ENCODE measurements around the gene AGAP1. TPM values are rescaled to one million over a fixed set of nuclear protein-coding genes. Genes with fewer than 3 reads are reported as not detected.

The AGAP1 gene
- total and polyA plus RNA-seq, 2 donors: 1.7 to 3.0 TPM

DNA sequence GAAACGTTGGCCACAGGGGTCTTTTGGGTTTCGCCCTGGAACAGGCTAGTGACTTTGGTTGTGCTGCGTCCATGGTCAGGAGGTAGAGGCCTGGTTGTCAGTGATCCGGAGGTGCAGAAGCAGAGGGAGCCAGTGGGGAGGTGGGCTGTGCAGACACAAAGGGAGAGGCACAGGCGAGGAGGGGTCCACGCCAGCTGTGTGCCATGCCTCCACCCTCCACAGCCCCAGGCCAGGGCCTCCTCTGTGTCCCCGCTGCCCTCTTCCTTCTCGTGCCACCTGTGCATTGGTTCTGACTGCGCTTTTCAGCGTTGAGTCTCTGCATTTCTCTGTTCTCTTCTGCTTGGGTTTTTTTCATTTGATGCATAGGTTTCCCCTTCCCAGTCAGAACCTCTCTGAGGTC, 553.3 kb downstream of the AGAP1 start:
- H3K4me3 ChIP-seq (ENCODE audit: low read length in 2 of 2): no peak overlapping the region
- no peak for DNase-seq (ENCODE audit: low read depth in 6 of 9, low spot score in 9 of 9)
- no peaks in the 10 kb centered on the region for H3K36me3 ChIP-seq (ENCODE audit: control insufficient read depth in 2 of 2, insufficient read depth in 2 of 2, low read length in 1 of 2)
- peaks cover 0 to 8% of the 10 kb centered on the region in 2 donors for H3K27me3 ChIP-seq (ENCODE audit: control insufficient read depth in 2 of 2, insufficient read depth in 1 of 2, low read length in 1 of 2)
- 96% methylated on average over 10 of the region's 10 CpGs for WGBS
- H3K4me1 ChIP-seq (ENCODE audit: control insufficient read depth in 2 of 2, insufficient read depth in 2 of 2, low read length in 2 of 2): no peaks in the 10 kb centered on the region
- H3K27ac ChIP-seq (ENCODE audit: low read depth in 1 of 2, low read length in 1 of 2): no peak overlapping the region
- no peaks in the 10 kb centered on the region for H3K9me3 ChIP-seq (ENCODE audit: control insufficient read depth in 2 of 2, insufficient read depth in 1 of 2, low read length in 1 of 2)

DNA sequence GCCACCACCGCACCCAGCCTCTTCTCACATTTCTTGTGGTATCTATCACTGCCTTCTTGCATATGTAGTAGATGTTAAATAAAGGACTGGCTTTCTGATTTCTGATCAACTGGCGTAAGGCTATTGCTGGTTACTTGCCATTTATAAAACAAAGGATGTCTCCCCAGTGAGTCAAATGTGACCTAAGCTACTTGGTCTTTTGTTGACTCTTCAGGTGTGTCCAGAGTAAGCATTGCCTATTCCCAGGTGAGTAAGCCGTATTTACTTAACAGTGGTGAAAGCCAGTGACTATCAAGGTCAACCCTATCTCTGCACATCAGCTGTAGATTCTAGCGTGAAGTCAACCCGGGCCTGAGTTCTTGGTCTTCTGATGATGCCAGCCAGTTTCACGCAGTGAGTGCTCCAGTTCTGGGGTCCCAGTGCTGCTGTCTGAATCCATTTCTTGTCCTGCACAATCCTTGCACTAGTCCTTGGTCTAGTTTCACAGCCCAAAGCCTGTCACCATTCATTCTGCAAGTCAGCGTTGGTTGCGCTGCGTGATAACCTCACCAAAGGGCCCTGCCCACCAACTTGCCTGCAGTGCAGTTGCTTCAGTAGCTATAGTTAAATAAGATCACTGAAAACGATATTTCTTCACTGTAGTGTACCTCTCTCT, 554.2 kb downstream of the AGAP1 start:
- H3K27ac ChIP-seq (ENCODE audit: low read depth in 1 of 2, low read length in 1 of 2): no peak overlapping the region
- no peaks in the 10 kb centered on the region for H3K9me3 ChIP-seq (ENCODE audit: control insufficient read depth in 2 of 2, insufficient read depth in 1 of 2, low read length in 1 of 2)
- WGBS: 96% methylated on average over 10 of the region's 10 CpGs
- no peak overlapping the region for H3K4me3 ChIP-seq (ENCODE audit: low read length in 2 of 2)
- DNase-seq (ENCODE audit: low read depth in 6 of 9, low spot score in 9 of 9): no peak
- no peaks in the 10 kb centered on the region for H3K36me3 ChIP-seq (ENCODE audit: control insufficient read depth in 2 of 2, insufficient read depth in 2 of 2, low read length in 1 of 2)
- H3K27me3 ChIP-seq (ENCODE audit: control insufficient read depth in 2 of 2, insufficient read depth in 1 of 2, low read length in 1 of 2): peaks cover 4 to 13% of the 10 kb centered on the region in 2 donors
- H3K4me1 ChIP-seq (ENCODE audit: control insufficient read depth in 2 of 2, insufficient read depth in 2 of 2, low read length in 2 of 2): no peaks in the 10 kb centered on the region

DNA sequence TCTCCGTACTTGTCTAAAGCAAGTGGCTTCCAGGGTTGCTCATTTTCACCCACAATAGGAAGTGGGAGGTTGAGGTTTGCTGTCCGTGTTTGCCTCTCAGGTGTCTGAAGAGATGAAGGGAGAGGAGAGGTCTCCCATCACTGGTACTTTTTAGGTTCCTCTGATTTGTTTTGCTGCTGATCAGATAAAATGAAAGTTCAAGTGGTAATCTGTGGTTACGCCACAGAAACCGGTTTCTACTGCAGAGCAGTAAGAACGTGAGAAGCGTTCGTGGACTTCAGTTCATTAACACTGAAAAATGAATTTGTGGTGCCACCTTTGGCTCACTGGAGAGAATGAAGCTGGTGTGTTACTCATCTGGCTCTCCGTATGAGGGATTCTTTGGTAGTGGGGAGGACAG, 556.1 kb downstream of the AGAP1 start:
- H3K9me3 ChIP-seq (ENCODE audit: control insufficient read depth in 2 of 2, insufficient read depth in 1 of 2, low read length in 1 of 2): no peaks in the 10 kb centered on the region
- H3K4me1 ChIP-seq (ENCODE audit: control insufficient read depth in 2 of 2, insufficient read depth in 2 of 2, low read length in 2 of 2): no peaks in the 10 kb centered on the region
- peaks cover 4 to 31% of the 10 kb centered on the region in 2 donors for H3K27me3 ChIP-seq (ENCODE audit: control insufficient read depth in 2 of 2, insufficient read depth in 1 of 2, low read length in 1 of 2)
- 83% methylated on average over 8 of the region's 8 CpGs for WGBS
- H3K4me3 ChIP-seq (ENCODE audit: low read length in 2 of 2): no peak overlapping the region
- H3K27ac ChIP-seq (ENCODE audit: low read depth in 1 of 2, low read length in 1 of 2): no peak overlapping the region
- peak in 1 of 9 donors; percentile 22 for DNase-seq (ENCODE audit: low read depth in 6 of 9, low spot score in 9 of 9)
- no peaks in the 10 kb centered on the region for H3K36me3 ChIP-seq (ENCODE audit: control insufficient read depth in 2 of 2, insufficient read depth in 2 of 2, low read length in 1 of 2)

GRCh38 chr2:236051351-236051750, 557.5 kb downstream of the AGAP1 start:
- no peaks in the 10 kb centered on the region for H3K36me3 ChIP-seq (ENCODE audit: control insufficient read depth in 2 of 2, insufficient read depth in 2 of 2, low read length in 1 of 2)
- H3K9me3 ChIP-seq (ENCODE audit: control insufficient read depth in 2 of 2, insufficient read depth in 1 of 2, low read length in 1 of 2): no peaks in the 10 kb centered on the region
- WGBS: 76% methylated on average over 10 of the region's 10 CpGs
- DNase-seq (ENCODE audit: low read depth in 6 of 9, low spot score in 9 of 9): no peak
- no peak overlapping the region for H3K4me3 ChIP-seq (ENCODE audit: low read length in 2 of 2)
- H3K4me1 ChIP-seq (ENCODE audit: control insufficient read depth in 2 of 2, insufficient read depth in 2 of 2, low read length in 2 of 2): no peaks in the 10 kb centered on the region
- no peak overlapping the region for H3K27ac ChIP-seq (ENCODE audit: low read depth in 1 of 2, low read length in 1 of 2)
- peaks cover 6 to 37% of the 10 kb centered on the region in 2 donors for H3K27me3 ChIP-seq (ENCODE audit: control insufficient read depth in 2 of 2, insufficient read depth in 1 of 2, low read length in 1 of 2)

DNA sequence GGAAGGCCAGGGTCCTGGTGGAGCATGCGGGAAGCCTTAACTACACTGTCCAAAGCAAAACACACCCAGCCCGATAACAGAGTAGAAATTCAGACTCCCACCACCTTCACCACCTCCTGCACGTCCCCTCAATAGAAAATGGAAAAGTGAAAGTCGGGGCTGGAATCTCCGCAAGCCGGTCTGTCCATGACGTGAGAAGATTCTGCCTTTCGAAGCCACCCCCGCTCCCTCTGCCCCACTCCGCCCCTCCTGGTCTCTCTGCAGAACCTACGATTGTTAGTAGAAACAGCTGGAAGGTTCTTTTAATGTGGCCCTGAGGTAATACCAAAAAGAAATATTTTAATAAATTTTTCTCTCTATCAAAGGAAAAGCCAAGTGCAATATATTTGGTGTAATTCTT, 558.0 kb downstream of the AGAP1 start:
- Histone ChIP-seq H3K4me1 (ENCODE audit: control insufficient read depth in 2 of 2, insufficient read depth in 2 of 2, low read length in 2 of 2) (no peaks in the 10 kb centered on the region), H3K36me3 (ENCODE audit: control insufficient read depth in 2 of 2, insufficient read depth in 2 of 2, low read length in 1 of 2) (no peaks in the 10 kb centered on the region), H3K4me3 (ENCODE audit: low read length in 2 of 2) (no peak overlapping the region), H3K9me3 (ENCODE audit: control insufficient read depth in 2 of 2, insufficient read depth in 1 of 2, low read length in 1 of 2) (no peaks in the 10 kb centered on the region), H3K27me3 (ENCODE audit: control insufficient read depth in 2 of 2, insufficient read depth in 1 of 2, low read length in 1 of 2) (peaks cover 6 to 39% of the 10 kb centered on the region in 2 donors), H3K27ac (ENCODE audit: low read depth in 1 of 2, low read length in 1 of 2) (no peak overlapping the region)
- DNase-seq (ENCODE audit: low read depth in 6 of 9, low spot score in 9 of 9): no peak
- 95% methylated on average over 11 of the region's 11 CpGs for WGBS

DNA sequence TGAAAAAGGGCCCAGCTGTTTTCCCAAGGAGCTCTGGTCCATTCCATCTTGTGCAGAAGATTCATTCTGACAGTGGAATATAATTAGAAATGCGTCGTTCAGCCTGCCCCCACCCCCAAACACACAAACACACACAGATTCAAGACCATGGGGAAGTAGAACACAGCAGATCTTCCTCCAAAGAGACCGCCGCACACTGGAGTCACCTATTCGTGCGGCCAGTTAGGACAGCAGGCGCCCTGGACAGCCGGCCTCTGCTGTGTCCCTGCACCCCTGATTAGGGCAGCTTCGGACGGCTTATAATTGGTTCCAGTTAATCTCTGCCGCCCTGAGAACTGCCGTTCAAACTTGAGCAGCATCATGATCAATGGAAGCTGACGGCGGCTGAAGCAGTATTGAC, 558.4 kb downstream of the AGAP1 start:
- 95% methylated on average over 14 of the region's 14 CpGs for WGBS
- H3K36me3 ChIP-seq (ENCODE audit: control insufficient read depth in 2 of 2, insufficient read depth in 2 of 2, low read length in 1 of 2): no peaks in the 10 kb centered on the region
- DNase-seq (ENCODE audit: low read depth in 6 of 9, low spot score in 9 of 9): no peak

GRCh38 chr2:236052926-236053821, 559.3 kb downstream of the AGAP1 start:
- Histone ChIP-seq H3K27ac (ENCODE audit: low read depth in 1 of 2, low read length in 1 of 2) (no peak overlapping the region), H3K4me3 (ENCODE audit: low read length in 2 of 2) (no peak overlapping the region), H3K27me3 (ENCODE audit: control insufficient read depth in 2 of 2, insufficient read depth in 1 of 2, low read length in 1 of 2) (peaks cover 6 to 39% of the 10 kb centered on the region in 2 donors), H3K9me3 (ENCODE audit: control insufficient read depth in 2 of 2, insufficient read depth in 1 of 2, low read length in 1 of 2) (no peaks in the 10 kb centered on the region), H3K4me1 (ENCODE audit: control insufficient read depth in 2 of 2, insufficient read depth in 2 of 2, low read length in 2 of 2) (no peaks in the 10 kb centered on the region), H3K36me3 (ENCODE audit: control insufficient read depth in 2 of 2, insufficient read depth in 2 of 2, low read length in 1 of 2) (no peaks in the 10 kb centered on the region)
- DNase-seq (ENCODE audit: low read depth in 6 of 9, low spot score in 9 of 9): no peak
- WGBS: 56% methylated on average over 37 of the region's 37 CpGs

More for the DNA sequence above, 558.4 kb downstream of the AGAP1 start:
- Histone ChIP-seq H3K27ac (ENCODE audit: low read depth in 1 of 2, low read length in 1 of 2) (no peak overlapping the region), H3K4me3 (ENCODE audit: low read length in 2 of 2) (no peak overlapping the region), H3K4me1 (ENCODE audit: control insufficient read depth in 2 of 2, insufficient read depth in 2 of 2, low read length in 2 of 2) (no peaks in the 10 kb centered on the region), H3K9me3 (ENCODE audit: control insufficient read depth in 2 of 2, insufficient read depth in 1 of 2, low read length in 1 of 2) (no peaks in the 10 kb centered on the region), H3K27me3 (ENCODE audit: control insufficient read depth in 2 of 2, insufficient read depth in 1 of 2, low read length in 1 of 2) (peaks cover 6 to 39% of the 10 kb centered on the region in 2 donors)

- Histone ChIP-seq H3K27me3 (ENCODE audit: control insufficient read depth in 2 of 2, insufficient read depth in 1 of 2, low read length in 1 of 2) (peaks cover 6 to 39% of the 10 kb centered on the region in 2 donors), H3K4me1 (ENCODE audit: control insufficient read depth in 2 of 2, insufficient read depth in 2 of 2, low read length in 2 of 2) (no peaks in the 10 kb centered on the region), H3K27ac (ENCODE audit: low read depth in 1 of 2, low read length in 1 of 2) (no peak overlapping the region), H3K36me3 (ENCODE audit: control insufficient read depth in 2 of 2, insufficient read depth in 2 of 2, low read length in 1 of 2) (no peaks in the 10 kb centered on the region), H3K9me3 (ENCODE audit: control insufficient read depth in 2 of 2, insufficient read depth in 1 of 2, low read length in 1 of 2) (no peaks in the 10 kb centered on the region), H3K4me3 (ENCODE audit: low read length in 2 of 2) (no peak overlapping the region)
- no peak for DNase-seq (ENCODE audit: low read depth in 6 of 9, low spot score in 9 of 9)
- 66% methylated on average over 2 of the region's 2 CpGs for WGBS
Observed at GRCh38 chr2:236054125-236054524, 560.3 kb downstream of the AGAP1 start.

GRCh38 chr2:236054621-236055305, 560.9 kb downstream of the AGAP1 start:
- H3K36me3 ChIP-seq (ENCODE audit: control insufficient read depth in 2 of 2, insufficient read depth in 2 of 2, low read length in 1 of 2): no peaks in the 10 kb centered on the region
- no peak for DNase-seq (ENCODE audit: low read depth in 6 of 9, low spot score in 9 of 9)
- no peaks in the 10 kb centered on the region for H3K4me1 ChIP-seq (ENCODE audit: control insufficient read depth in 2 of 2, insufficient read depth in 2 of 2, low read length in 2 of 2)
- no peak overlapping the region for H3K27ac ChIP-seq (ENCODE audit: low read depth in 1 of 2, low read length in 1 of 2)
- WGBS: 66% methylated on average over 19 of the region's 19 CpGs
- no peak overlapping the region for H3K4me3 ChIP-seq (ENCODE audit: low read length in 2 of 2)
- peaks cover 6 to 39% of the 10 kb centered on the region in 2 donors for H3K27me3 ChIP-seq (ENCODE audit: control insufficient read depth in 2 of 2, insufficient read depth in 1 of 2, low read length in 1 of 2)
- H3K9me3 ChIP-seq (ENCODE audit: control insufficient read depth in 2 of 2, insufficient read depth in 1 of 2, low read length in 1 of 2): no peaks in the 10 kb centered on the region
